RKO (cell line): ENCODE results near the gene MYLK.

ENCODE experiments used
- DNase-seq: peaks from one replicate; pipeline ENCODE4 v3.0.0-alpha.2; 2016; ENCODE audit warnings: low spot score

Gene MYLK

DNA sequence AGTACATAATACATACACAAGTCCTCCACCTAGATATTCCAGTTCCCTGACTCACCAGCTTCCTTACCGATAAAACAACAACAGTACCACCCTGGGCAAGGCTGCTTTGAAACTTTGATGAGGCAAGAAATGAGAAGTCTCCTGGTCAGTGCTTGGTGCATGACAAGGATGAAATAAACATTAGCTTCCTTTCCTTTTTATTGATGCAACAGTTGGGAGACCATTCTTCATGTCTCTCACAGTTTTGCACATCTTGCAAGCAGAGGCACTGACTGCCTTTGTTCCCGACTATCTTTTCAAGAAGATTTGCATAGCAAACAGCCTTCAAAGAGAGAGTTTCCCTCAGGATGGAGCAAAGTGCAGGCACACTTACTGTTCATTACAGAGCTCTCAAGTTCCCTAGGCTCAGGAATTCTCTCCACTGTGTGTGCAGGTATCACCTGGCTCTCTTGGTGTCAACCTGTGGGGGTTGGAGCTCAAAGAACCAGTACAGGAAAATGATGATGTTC is 65.2 kb downstream of the MYLK start:
- no peak for DNase-seq

DNA sequence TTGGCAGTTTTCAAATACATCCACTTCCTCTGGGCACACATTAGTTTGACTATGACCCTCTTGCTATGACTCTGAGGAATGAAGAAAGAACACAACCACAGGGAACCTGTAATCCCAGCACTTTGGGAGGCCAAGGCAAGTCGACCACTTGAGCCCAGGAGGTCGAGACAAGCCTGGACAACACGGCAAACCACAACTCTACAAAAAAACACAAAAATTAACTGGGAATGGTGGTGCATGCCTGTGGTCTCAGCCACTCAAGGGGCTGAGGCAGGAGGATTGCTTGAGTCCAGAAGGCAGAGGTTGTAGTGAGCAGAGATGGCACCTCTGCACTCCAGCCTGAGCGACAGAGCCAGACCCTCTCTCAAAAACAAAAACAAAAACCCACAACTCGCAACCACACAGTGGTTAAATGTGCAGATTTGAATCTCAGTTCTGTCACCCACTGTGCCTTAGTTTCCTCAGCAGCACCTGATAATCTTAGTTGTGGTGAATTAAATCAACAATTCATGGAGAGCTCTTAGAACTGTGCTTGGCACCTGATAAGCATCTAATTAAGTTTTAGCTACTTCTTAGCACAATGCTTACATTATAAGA is 65.7 kb downstream of the MYLK start:
- no peak for DNase-seq

DNA sequence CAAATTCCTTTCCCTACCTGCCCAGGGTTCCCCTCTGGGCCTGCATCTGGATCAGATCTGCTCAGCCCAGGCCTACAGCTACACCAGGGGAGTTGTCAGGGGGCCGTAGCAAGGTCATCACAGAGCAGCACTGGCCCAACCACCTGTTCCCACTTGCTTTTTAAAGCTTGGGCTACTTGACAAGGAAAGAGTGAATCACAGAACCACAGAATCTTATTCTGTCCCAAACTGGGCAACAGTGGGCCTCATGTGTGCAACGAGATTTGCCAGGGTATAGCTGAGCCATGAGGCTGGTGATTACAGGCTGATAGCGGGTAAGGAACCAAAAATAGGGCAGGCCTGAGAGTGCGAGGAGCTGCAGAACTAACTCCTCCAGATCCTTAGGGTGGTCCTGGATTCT is 66.7 kb downstream of the MYLK start:
- DNase-seq: no peak

DNA sequence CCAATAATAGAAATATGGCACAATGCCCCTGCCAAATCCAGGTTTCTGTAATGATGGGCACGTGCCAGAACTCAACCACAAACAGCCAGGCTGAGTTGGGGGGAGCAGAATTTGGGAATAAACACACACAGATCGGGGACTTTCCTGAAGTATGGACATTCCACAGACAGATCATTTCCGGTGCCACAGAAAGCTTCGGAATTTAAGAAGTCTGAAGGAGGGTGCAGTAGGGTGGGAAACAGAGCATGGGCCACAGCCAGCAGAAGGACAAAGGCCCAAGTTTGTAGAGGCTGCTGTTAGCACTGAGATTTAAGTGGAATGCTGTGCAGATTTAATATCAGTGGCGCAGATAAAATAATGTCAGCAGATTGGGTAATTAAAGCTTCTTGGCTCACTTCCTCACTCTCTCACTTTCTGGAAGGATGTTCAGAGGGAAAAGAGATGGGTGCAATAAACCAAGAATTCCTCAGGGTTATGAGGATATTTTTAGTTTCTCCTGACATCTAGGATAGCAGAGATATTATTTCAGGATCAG is 67.4 kb downstream of the MYLK start:
- DNase-seq: no peak

DNA sequence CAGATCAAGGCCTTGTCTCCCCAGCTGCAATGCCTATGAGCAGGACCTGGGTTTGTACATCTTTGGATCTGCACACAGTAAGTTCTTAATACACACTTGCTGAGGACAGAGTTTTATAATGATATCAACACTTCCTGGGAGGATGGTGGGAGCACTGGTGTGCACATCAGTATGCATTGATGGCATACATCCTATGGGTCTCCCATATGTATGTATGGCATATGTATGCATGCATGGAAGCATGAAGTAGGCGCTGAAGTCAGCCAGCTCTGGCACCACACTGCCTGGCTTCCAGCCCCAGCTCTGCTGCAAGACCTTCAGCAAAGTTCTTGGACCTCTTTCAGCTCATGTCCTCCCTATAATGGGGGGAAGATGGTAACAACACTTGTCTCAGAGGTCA is 68.2 kb downstream of the MYLK start:
- DNase-seq: no peak

DNA sequence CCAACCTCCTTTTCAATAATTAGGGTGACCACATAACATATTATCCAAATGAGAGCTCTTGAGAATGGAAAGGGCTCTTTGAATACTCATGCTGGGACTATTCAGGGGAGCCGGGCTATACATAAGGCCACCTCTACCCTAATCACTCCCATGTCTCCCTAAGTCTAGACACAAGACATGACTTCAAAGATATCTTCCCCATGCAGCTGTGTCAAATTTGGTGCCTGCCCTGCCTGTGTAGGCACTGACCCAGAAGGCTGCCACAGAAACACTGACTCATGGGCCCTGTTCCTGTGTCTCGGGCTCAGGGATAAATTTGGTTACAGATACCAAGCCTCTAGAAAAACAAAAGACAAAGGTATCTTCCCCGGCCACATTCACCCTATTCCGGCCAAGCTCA is 70.3 kb downstream of the MYLK start:
- no peak for DNase-seq

DNA sequence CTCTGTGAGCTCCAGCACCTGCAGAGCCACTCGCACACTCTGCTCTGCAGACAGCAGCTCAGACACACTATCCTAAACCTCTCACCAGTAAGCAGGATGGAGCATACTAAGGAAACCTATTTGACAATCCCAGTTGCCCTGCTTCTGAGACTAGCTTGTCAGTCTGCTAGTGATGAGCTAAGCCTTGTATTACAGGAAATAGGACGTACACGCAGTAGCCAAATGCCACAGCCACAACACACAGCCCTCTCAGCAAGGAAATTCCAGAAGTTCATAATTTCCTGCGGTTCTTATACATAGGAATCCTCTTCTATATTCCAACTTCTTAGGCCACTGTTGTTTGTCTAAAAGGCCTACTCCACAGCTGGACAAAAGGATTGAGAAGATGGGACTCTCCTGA is 74.5 kb downstream of the MYLK start:
- no peak for DNase-seq

GRCh38 chr3:123808812-123809211 is 75.3 kb downstream of the MYLK start:
- no peak for DNase-seq

DNA sequence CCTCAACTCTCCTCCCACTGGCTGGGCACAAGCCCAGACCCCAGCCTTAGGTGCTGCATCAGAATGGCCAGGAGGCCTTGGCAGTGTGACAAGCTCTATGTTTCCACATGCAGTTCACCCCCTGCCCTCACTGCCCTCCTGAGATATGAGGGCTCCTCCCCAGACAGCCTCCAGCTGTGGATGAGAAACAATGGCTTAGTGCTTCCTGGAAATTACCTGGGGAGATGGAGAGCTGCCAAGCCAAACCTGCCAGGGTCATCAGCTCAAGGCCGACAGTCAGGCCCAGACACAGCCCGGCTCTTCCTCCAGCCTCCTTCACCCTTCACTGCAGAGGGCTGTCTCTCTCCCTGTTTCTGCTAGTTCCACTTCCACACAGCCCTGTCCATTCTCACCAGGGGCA is 76.3 kb downstream of the MYLK start:
- no peak for DNase-seq

DNA sequence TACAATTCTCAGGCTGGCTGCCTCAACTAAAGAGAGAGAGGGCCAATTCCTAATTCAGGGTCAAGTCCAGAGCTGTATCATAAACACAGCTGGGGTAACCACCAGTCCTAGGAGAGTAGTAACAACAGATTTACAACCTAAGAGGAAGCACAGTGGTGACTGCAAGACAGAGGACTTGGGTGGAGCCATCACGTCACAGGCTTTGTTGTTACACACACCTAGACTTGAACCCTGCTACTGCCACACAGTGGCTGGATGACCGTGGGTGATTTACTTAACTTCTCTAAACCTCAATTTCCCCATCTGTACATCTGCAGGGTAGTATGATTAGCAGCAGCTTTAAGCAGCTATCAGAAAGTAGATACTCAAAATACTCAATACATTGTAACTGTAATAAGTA is 78.6 kb downstream of the MYLK start:
- no peak for DNase-seq

DNA sequence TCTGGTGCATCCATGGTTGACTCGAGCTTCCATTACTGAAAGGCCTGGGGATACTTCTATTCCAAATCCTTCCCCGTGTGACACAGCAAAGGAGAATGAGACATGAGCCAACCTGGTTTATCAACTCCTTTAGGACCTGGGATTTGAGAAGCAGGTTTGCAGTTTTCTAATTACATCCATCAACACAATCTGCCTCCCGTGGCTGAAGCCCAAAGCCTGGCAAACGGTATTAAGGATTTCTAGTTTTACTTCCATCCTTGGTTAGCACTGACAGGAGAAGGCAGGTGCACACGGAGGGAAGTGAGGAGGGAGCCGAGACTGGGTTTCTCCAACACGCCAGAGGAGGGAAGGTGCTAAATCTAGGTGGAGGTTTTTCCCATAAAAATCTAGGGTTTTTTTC is 79.0 kb downstream of the MYLK start:
- no peak for DNase-seq

GRCh38 chr3:123804676-123805075 is 79.5 kb downstream of the MYLK start:
- no peak for DNase-seq

DNA sequence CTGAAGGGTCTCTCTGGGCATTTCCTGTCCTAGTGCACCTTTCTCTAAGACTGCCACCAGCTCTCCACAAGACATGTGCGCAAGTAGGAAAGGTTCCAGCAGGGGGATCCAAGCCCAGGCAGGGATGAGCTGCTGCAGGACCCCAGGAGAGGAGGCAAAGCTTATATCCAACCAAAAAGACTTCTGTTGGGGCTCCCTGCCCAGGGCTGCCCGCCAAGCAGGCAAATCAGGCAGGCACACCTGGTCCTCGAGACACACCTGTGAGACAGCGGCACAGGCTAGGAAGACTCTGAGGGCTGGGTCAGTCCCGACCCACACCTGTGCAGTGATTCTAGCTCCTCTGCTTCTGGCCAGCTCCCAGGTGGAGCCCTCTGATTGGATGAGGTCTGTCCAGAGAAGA is 80.6 kb downstream of the MYLK start:
- no peak for DNase-seq

DNA sequence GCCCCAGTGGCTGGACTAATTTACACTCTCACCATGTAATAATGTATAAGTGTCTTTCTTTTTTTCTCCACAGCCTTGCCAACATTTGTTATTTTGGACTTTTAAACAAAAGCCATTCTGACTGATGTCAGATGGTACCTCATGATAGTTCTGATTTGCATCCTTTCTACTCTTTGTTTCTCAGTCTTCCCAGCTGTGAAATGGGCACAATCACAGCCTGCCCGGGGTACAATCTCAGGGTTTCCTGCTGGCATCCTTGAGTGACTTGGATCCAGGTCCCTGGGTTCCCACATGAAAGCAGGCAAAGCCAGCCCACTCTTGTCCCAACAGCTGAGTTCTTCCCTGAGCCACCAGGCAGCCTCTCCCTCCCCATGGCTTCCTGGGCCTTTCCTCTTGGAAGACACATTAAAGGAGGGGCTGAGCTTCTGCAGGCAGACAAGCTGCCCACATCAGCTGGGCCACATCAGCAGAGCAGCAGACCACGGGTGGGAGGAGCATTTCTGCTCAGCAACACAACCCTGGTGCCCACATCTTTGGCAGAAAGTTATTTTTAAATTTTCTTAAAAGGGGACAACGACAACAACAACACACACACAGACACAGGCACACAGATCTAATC is 82.0 kb downstream of the MYLK start:
- DNase-seq: no peak

- no peak for DNase-seq
Measured at GRCh38 chr3:123801474-123801873, 82.7 kb downstream of the MYLK start.

- DNase-seq: no peak
Measured at GRCh38 chr3:123800362-123800682, 83.8 kb downstream of the MYLK start.

DNA sequence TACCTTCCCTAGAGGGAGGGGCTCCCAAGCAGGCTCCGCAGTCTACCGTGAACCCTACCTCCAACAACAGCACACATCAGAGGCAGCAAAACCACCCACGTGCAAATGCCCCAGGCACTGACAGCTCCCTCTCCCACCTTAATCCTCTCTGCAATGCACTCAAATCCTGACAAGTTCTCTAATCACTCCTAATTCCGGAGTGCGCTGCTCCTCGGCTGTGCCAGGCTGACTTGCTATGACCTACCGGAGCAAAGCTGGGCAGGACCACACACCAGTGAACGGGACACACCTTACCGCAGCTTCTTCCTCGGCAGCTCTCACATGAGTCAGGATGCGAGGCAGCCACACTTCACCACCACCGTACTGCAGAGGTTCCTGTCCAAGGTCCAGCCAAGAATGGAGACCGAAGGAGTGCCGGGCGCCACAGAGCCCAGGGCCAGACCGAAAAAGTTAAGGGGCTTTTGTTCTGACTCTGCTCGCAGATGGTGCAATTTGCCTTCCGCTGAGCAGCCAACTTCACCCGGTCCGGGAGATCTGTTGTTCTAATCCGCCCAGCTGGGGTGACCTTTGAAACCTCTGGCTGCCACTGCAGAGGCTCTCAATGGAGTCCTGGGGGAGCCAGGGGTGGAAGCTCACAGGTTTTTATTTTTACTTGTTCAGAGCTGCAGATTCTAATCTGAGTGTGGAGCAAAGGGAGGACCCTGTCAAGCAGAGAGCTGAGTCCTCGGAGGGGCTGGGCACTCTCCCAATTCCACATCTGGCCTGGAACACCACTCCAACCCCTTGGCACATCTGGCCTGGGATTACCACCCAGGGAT is 84.4 kb downstream of the MYLK start:
- no peak for DNase-seq

GRCh38 chr3:123798550-123798949 is 85.6 kb downstream of the MYLK start:
- DNase-seq: no peak

- no peak for DNase-seq
Measured at GRCh38 chr3:123795471-123796251, 88.5 kb downstream of the MYLK start.

- no peak for DNase-seq
Measured at GRCh38 chr3:123793425-123793824, 90.7 kb downstream of the MYLK start.

DNA sequence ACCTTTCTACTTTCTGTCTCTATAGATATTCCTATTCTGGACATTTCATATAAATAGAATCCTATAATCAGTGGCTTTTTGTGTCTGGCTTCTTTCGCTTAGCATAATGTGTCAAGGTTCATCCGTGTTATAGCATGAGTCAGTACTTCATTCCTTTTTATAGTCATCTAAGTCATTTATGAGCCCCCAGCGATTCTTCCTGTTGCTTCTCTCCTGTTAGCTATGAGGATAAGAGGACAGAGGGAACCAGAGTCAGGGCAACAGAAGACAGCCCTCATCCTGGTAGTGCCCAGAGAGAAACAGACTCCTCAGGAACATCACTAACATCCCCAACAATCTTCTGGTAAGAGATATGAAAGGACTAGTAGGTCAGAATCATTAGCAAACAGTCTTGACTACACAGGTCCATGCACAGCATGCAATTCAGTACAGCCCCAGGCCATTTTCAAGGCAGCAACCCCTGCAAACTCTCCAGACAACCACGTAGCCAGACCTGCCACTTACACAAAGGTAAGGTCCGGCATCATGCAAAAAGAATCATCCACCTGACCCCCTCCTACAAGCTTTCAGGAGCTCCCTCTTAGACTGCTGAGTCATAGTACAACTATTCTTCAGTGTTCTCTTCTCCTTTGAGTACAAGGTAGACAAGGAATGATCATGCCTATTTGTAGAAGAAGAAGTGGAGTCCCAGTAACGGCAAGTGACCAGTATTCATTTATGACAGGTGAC is 91.5 kb downstream of the MYLK start:
- no peak for DNase-seq

GRCh38 chr3:123791898-123792297 is 92.2 kb downstream of the MYLK start:
- DNase-seq: no peak
